Smooth muscle cell of the brain vasculature (primary cell): ENCODE results near the gene NPDC1.

Experiments
- DNase-seq: peaks from one replicate; pipeline ENCODE4 v3.0.0-alpha.2; 2012; ENCODE audit warnings: low read depth, low spot score

Gene NPDC1

DNA sequence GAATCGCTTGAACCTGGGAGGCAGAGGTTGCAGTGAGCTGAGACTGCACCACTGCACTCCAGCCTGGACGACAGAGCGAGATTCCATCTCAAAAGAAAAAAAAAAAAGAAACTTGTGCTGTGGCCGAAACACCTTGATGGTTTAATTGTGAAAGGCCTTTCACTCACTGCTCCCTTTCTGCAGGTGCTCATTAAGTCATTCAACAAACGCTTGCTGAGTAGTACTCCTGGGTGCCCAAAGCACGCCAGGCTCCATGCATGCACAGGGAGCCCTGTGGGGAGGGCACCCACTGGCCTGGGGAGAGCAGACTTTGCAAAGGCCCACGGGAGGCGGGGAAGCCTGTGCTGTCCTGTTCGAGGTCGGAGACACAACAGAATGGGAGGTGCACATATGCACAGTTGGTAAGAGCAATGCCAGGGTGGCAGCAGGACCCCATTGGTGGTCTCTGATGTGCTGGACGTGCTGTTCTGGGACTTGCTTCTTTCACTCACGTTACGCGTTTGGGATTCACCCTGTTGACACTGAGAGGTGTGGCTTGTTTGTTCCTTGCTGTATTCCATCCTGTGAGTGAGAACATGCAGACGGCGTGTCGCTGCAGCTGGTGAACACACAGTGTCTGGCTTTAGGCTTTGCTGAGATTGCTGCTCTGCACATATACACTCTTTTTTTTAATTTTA, 10.9 kb upstream of the NPDC1 start:
- DNase-seq, result no peak

DNA sequence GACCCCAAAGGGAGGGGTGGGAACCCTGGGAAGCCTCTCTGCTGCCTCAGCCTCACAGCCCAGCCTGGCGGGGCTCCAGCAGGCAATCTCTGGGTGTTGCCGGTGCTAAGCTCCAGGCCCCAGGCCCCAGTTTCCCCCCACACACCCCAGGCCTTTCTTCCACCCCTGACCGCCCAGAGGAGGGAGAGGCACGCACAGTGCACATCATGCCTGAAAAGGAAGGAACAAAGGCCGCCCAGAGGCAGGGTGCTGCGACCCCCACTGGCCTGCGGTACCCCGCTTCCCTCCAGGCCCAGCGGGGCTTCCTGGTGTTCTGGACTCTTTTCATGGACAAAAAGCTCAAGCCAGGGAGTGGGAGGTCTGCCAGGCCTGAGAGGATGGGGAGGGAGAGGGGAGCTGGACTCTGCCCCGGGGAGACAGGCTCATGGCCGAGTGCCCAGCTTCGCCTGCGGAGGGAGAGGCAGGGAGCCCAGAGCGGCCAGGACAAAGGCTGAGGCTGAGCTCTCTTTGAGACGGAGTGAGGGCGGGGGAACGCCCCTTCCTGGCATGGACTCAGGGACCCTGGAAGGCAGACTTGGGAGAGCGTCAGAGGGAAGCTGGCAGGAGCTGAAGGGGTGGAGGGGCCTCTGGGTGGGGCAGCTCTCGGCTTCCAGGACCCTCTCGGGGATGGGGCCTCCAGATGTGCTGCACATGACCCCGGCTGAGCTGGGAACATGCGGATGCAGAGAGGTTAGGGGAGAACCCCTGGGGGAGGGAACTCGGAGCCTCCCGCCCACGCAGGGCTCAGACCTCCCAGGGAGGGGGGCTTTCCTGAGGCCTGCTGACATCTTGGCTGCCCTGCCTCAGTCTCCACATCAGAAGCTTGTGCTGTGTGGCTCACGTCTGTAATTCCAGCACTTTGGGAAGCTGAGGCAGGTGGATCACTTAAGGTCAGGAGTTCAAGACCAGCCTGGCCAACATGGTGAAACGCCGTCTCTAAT, 9.7 kb upstream of the NPDC1 start:
- DNase-seq, result peak; percentile 60

DNA sequence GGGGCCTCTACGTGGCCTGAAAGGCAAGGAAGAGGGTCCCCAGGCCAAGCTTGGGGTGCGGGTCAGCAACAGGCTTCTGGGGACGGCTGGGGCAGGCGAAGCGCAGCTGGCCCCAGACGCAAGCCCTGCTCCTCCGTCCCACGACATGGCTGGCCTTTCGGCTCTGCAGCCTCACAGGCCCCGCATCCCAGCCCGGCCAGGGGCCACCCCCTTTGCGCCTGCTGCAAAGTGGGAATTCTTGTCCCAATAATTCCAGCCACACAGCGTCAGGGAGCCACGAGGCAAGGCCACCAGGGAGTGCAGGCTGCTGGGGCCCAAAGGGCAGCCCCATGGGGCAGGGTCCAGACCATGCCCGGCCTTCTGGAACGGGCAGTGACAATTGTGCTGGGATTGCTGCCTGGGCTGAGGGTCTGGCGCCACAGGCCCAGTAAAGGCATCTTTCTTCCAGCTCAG, 9.0 kb upstream of the NPDC1 start:
- DNase-seq, result no peak

DNA sequence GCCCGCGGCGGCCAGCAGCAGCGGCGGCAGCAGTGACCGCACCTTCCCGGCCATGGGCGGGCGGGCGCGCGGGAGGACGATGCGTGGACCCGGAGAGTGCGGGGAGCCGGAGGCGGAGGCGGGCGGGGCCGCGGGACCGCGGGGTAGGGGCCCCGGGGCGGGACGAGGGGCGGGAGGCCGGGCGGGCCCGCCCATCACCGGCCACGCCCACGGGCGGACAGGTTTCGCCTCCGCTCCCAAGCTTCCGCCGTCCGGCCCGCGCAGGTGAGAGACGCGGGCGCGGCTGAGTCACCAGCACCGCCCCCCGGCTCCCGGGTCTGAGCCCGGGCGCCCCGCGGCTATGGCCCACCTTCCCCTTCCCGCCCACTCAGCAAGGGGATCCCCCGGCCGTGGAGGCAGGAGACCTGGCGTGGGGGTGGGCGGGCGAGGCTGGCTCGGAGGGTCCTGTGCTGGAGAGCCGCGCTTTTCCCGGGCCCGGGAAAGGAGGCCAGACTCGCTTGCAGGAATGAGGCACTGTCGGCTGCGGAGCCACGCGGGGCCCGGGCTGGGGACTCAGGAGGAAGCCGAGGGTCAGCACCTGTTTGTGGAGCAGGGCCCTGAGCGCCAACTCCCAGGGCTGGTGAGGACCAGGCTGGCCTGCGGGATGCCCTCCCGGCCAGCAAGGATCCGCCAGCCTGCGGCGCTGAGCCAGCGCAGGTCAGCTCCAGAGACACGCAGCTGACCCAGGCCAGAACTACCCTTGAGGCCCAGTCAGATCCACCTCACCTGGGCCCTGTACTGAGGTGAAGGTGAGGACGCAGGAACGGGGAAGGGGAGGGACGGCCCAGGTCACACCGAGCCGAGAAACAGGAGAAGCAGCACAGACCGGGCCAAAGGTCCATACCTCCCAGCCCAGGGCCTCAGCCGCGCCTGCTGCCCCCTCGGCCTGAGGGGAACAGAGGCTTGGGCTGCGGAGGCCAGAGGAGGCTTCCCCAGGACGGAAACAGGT, 8.3 kb upstream of the NPDC1 start, which contains the start of gene ENTPD2:
ENTPD2 (minus strand) TSS at position 118 of the 988 bp plus-strand sequence; CDS start at position 54, 64 bp downstream.
- DNase-seq, result no peak

DNA sequence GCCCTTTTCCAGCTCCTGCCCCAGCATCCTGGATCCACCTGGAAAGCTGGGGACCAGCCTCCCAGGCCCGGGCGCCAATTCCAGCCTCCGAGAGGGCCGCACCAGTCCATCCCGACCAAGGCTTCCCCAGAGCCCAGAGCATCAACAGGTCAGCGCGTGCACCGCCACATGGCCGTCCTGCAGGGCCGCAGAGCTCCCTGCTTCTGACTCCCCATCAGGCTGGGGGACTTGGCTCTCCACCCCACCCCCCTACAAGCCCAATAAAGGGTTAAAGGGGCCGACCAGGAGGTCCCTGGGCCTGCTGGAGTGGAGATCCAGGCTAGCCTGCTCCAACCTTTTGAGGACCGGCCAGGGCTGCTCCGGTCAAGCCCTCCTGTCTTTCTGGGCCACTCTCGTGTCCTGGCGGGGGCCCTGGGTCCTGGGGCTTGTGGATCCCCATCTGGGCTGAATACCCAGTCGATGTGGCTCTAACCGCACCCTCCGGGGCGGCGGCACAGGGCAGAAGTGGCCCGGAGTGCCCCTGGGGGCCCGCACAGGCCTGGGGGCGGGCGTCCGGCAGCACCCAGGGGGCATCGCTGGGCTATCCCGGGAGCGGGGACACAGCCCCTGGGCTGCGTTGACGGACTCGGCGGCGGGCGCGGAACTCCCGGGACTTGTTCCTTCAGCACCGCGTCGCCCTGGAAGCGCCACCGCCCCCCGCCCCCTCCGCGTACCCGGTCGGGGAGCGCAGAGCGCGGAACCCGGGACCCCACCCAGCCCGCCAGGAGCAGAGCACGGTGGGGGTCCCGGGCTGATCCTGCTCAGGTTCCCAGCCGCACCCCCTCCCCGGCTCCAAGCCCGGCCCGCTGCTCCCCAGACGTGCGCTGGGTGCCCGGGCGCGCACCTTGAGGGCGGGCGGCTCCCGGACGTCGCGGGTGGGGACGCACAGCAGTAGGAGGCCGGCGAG, 7.3 kb upstream of the NPDC1 start:
- DNase-seq, result no peak

- DNase-seq, result no peak
Observed at GRCh38 chr9:137052293-137052692, 6.3 kb upstream of the NPDC1 start.

DNA sequence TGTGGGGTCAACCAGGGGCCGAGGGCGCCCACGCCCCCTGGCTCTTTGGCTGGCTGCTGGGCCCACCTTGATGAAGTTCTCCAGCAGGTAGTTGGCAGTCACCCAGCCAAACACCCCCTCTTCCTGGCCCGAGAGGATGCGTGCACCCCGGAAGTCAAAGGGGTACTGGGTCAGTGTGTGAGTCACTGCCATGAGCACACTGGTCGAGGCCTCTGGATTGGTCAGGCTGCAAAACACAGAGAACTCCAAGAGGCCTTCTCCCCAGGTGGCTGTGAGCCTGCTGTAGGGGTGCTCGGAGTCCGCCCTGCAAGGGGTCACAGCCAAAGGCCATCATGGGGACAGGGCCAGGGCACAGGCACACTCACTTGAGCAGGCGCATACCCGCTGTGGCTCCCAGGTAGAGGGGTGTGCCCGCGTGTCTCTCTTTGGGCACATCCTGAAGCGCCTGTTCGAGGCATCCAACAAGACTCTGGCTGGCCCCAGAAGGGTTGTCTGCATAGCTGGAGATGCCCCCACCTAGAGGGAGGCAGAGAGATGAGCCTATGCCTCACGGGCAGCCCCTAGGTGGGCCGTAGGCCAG, 5.3 kb upstream of the NPDC1 start:
- DNase-seq, result no peak

DNA sequence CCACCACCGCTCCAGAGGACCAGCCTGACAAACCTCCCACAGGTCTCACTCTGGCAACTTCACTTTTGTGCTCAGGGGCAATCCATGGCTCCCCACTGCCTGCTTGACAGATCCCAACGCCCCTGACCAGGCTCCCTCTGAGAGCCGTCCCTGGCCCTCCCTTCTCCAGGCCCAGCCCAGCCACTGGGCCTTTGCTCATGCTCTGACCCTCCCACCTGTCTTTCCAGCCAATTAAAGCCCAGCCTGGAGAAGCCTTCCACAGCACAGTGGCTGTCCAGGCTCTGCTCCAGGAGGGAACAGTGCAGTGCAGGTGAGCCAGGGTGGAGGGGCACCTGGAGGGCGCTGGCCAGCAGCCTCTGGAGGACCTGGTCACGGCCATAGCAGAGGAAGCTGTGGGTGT, 4.6 kb upstream of the NPDC1 start:
- DNase-seq, result no peak

DNA sequence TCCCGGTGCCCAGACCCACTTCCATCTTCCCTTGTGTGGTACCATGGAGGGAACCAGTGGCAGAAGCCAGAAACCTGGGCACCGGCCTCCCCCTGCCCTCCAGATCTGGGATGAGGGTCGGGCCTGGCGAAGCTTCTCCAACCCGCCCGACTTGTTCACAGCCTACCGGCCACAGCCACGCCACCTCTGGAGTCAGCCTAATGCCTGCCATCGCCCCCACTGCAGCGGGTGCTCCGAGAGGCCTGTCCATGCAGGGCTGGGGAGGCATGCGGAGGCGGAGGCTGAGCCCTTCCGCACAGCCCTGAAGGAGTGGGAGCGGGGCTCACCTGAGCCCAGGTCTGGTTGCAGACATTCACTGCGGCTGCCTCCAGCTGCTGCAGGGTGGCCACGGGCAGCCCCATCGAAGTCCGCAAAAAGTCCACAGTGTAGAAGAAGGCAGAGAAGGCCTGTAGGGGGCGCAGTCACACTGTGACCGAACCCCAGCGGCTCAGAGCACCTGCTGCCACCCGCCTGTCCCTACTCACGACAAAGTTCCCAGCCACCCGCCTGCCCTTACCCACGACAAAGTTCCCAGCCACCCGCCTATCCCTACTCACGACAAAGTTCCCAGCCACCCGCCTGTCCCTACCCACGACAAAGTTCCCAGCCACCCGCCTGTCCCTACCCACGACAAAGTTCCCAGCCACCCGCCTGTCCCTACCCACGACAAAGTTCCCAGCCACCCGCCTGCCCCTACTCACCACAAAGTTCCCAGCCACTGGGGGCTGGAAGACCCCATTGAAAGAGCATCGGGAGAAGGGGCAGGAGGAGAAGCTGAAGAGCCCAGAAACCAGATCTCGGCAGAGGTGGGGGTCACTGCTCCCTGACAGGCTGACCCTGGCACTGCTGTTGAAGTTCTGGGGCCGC, 3.8 kb upstream of the NPDC1 start:
- DNase-seq, result no peak

DNA sequence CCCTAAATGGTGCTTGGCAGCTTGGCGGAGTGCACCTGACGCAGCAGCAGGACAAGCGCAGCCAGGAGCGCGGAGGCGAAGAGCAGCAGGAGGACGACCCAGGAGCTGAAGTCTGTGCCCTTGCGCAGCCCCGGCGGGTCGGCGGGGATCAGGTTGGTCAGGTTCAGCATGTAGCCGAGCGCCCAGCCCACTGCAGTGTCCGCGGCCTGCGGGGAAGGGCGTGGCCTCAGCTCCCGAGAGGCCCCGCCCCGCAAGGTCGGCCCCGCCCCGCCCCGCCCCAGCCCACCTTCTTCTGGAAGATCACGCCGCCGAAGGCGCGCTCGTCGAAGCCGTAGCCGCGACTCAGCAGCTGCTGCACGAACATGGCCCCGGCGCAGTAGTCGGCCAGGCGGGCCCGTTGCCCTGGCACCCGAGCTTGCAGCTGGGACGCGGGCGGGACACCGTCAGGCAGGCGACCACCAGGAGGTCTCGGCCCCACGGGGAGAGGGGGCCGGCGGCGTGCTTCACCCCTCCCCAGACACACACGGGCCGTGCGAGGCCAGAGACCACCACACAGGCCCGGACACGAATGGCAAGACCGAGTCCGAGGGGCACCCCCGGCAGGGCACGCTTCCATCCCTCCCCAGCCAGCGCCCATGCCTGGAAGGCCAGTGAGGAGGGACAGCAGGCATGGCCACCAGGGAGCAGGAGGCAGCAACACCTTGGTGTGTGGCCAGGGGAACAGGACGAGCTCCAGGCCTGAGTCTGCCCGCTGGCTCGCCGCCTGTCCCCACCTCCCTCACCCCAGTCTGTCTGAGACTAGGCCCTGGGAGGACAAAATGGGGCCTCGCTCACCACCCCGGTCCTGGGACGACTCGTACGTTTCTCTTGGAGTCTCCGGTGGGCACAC, 2.9 kb upstream of the NPDC1 start:
- no peak for DNase-seq

DNA sequence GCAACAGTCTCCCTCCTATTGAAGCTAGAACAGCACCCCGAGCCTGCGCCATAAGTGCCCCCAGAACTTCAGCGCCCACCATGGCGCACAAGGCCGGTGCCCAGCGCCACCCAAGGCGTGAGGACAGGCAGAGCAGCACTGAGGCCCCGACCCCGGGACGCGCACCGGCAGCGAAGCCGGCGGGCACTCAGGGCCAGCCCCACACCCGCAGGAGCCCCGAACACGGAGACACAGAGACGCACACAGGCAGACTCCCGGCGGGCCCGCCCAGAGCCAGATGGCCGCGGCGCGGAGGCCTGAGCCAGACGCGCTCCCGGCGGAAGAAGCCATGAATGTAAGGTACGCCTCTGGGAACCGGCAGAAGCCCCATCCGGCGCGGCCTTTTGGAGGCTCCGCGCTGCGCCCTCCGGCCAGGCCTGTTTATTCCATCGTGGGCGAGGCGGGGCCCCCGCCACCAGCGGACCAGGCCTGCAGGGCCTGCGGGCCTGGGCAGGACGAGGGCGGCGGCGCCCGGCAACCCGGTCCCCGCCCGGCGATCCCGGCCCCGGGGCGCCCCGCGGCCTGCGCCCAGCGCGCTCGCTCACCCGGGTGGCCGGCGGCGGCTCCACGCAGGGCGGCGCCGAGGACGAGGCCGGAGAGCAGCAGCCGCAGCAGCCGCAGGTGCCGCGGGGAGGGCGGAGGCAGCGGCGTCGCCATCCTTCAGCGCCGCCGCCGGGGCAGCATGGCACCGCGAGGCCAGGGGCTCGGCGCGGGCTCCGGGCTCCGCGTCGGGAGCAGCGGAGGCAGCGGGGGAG, 486 bp downstream of the NPDC1 start:
- no peak for DNase-seq

GRCh38 chr9:137044502-137045177, 1.3 kb downstream of the NPDC1 start:
- no peak for DNase-seq

DNA sequence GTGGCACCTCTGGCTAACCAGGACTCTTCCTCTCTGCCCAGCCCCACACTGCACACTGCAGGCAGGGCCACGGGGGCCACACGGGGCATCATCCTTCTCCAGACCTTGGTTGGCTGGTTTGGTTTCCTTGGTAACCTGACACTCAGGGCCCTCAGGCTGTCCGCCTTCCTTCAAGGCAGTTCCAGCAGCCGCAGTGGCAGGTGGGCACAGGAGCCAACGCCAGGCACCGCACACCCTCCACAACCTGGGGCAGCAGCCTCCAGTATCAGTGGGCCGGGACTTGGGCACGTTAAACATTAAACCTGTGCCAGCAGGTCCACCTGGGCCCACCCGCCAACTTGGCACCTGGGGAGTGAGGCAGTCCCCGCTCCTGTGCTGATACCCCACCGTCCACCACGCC, 1.9 kb downstream of the NPDC1 start:
- no peak for DNase-seq

- DNase-seq, result no peak
Observed at GRCh38 chr9:137042751-137043727, 2.9 kb downstream of the NPDC1 start.

DNA sequence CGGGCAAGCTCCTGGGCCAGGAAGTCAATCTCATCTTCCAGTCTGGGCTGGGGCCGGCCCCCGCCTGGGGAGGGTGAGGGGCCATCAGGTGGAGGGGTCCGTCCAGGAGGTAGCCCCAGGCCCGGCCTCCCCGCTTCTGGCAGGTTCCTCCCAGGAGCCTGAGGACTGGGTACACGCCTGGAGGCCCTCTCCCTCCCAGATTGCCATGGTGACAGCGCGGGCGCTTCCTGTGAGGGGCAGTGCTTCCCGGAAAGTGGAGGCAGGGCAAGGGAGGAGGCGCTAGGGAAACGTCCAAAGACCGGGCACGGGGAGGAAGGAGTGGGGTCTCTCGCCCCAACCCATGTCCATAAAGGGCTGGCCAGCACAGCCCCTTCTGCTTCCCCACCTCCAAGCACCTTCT, 4.9 kb downstream of the NPDC1 start:
- DNase-seq, result no peak
